Measurements from ENCODE around the gene FAM210B. TPM values are rescaled to one million over a fixed set of nuclear protein-coding genes. Genes with fewer than 3 reads are reported as not detected.

Gene FAM210B
- total RNA-seq, 1 experiment from 2014 or later: 37.9 TPM

DNA sequence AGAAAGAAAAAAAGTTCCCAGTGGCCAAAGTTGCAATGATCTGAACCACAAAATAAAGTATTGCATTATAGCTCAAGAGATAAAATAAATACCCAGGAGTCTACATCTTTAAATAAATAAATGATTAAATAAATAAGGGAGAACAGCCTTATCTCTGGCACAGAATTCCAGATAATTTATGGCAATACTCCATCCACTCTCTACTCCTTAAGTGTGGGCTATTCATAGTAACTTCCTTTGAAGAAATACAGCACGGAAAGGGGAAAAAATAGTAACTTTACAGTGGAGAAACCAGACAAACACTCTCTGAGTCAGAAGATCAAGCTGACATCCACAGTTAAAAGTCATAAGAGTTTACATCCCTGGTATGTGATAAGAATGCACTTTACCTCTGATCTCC, 21.6 kb downstream of the FAM210B start:
- POLR2A ChIA-PET (ENCODE audit: unreplicated experiment): no interaction called here
- CTCF ChIA-PET: no interaction called here
- TF ChIP-seq EZH2 (IDR thresholded peaks at IDR 0.05; ENCODE audit: low read length, unreplicated experiment): no peak
- TF ChIP-seq EZH2phosphoT487 (IDR thresholded peaks at IDR 0.05; ENCODE audit: borderline replicate concordance, low read length): no peak
- TF ChIP-seq, protein P1, sequence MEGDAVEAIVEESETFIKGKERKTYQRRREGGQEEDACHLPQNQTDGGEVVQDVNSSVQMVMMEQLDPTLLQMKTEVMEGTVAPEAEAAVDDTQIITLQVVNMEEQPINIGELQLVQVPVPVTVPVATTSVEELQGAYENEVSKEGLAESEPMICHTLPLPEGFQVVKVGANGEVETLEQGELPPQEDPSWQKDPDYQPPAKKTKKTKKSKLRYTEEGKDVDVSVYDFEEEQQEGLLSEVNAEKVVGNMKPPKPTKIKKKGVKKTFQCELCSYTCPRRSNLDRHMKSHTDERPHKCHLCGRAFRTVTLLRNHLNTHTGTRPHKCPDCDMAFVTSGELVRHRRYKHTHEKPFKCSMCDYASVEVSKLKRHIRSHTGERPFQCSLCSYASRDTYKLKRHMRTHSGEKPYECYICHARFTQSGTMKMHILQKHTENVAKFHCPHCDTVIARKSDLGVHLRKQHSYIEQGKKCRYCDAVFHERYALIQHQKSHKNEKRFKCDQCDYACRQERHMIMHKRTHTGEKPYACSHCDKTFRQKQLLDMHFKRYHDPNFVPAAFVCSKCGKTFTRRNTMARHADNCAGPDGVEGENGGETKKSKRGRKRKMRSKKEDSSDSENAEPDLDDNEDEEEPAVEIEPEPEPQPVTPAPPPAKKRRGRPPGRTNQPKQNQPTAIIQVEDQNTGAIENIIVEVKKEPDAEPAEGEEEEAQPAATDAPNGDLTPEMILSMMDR (conservative IDR thresholded peaks at IDR 0.05; ENCODE audit: low read depth, low read length): no peak
- Histone ChIP-seq H3K4me1 (ENCODE audit: insufficient read depth, low read length) (no peaks in the 10 kb centered on the region), H3K9me2 (replicated peaks; ENCODE audit: low read length) (no peaks in the 10 kb centered on the region), H4K20me1 (ENCODE audit: low read length) (peaks cover 39% of the 10 kb centered on the region), H3K36me3 (ENCODE audit: low read depth, low read length) (peaks cover 82% of the 10 kb centered on the region), H3K79me2 (ENCODE audit: low read length) (peaks cover 88% of the 10 kb centered on the region), H3K27ac (ENCODE audit: low read length) (no peak overlapping the region), H3K9me3 (ENCODE audit: low read length) (no peaks in the 10 kb centered on the region), H2AFZ (ENCODE audit: low read length) (no peak overlapping the region), H3K4me2 (ENCODE audit: low read length) (no peak overlapping the region), H3K27me3 (ENCODE audit: low read length) (no peaks in the 10 kb centered on the region), H3K9ac (ENCODE audit: low read length) (no peak overlapping the region), H3F3A (ENCODE audit: low read length, unreplicated experiment) (no peaks in the 10 kb centered on the region), H3K4me3 (ENCODE audit: low read length) (no peak overlapping the region)
- BruUV-seq (replicated peaks): no TSS peak
- intact Hi-C loops (cut with micrococcal nuclease): no loop called here
- DNase-seq (no peak), ATAC-seq (no peak)

DNA sequence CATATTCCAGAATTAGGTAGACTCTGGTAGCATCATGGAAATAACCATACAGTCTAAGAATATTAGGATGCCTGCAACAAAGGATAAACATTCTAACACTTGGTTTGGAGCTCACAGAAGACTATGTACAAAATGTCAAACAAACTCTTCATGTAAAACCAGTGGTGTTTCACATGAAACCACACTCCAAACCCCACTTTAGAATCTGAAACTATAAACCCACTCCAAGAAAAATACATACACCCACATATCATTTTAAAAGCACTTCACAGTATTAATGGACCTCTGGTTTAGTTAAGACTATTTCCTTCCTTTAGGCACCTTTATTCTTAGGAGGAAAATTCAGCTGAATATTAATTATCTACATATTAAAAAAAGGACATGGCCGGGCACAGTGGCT, 22.7 kb downstream of the FAM210B start:
- ChIA-PET POLR2A (ENCODE audit: unreplicated experiment) (no interaction called here), CTCF (no interaction called here)
- ATAC-seq: no peak
- TF ChIP-seq EZH2 (IDR thresholded peaks at IDR 0.05; ENCODE audit: low read length, unreplicated experiment): no peak
- TF ChIP-seq, protein P1 (conservative IDR thresholded peaks at IDR 0.05; ENCODE audit: low read depth, low read length): no peak
- TF ChIP-seq EZH2phosphoT487 (IDR thresholded peaks at IDR 0.05; ENCODE audit: borderline replicate concordance, low read length): no peak
- Histone ChIP-seq H3K4me1 (ENCODE audit: insufficient read depth, low read length) (no peaks in the 10 kb centered on the region), H3K4me2 (ENCODE audit: low read length) (no peak overlapping the region), H3K9ac (ENCODE audit: low read length) (no peak overlapping the region), H4K20me1 (ENCODE audit: low read length) (peaks cover 32% of the 10 kb centered on the region), H3K4me3 (ENCODE audit: low read length) (no peak overlapping the region), H2AFZ (ENCODE audit: low read length) (no peak overlapping the region), H3K79me2 (ENCODE audit: low read length) (peaks cover 87% of the 10 kb centered on the region), H3K27me3 (ENCODE audit: low read length) (no peaks in the 10 kb centered on the region), H3K9me2 (replicated peaks; ENCODE audit: low read length) (no peaks in the 10 kb centered on the region), H3K27ac (ENCODE audit: low read length) (no peak overlapping the region), H3K9me3 (ENCODE audit: low read length) (no peaks in the 10 kb centered on the region), H3F3A (ENCODE audit: low read length, unreplicated experiment) (no peaks in the 10 kb centered on the region), H3K36me3 (ENCODE audit: low read depth, low read length) (peaks cover 80% of the 10 kb centered on the region)
- DNase-seq: no peak
- no TSS peak for BruUV-seq (replicated peaks)
- intact Hi-C loops (cut with micrococcal nuclease): no loop called here

DNA sequence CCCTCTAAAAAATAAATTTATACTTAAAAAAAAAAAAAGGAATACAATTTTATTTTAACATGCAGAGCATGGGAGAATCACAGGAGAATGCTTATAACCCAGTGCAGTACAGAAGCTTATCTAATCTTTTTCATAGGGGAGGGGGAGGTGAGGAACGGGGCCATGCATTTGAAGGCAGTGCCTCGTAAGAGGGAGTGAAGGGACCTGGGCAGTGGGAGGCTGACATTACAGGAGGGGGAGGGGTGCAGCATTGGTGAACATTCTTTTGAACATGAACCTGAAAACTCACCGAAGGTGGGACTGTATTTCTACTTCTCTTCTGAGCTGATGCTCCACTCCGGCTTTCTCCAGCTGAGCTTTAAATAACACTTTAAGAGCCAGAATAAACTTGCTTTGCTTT, 23.9 kb downstream of the FAM210B start:
- H3K9me3 ChIP-seq (ENCODE audit: low read length): no peaks in the 10 kb centered on the region
- H3F3A ChIP-seq (ENCODE audit: low read length, unreplicated experiment): no peaks in the 10 kb centered on the region
- TF ChIP-seq EZH2phosphoT487 (IDR thresholded peaks at IDR 0.05; ENCODE audit: borderline replicate concordance, low read length): no peak
- TF ChIP-seq, protein P1 (conservative IDR thresholded peaks at IDR 0.05; ENCODE audit: low read depth, low read length): no peak
- TF ChIP-seq EZH2 (IDR thresholded peaks at IDR 0.05; ENCODE audit: low read length, unreplicated experiment): no peak
- no peak overlapping the region for H3K27ac ChIP-seq (ENCODE audit: low read length)
- no peak overlapping the region for H2AFZ ChIP-seq (ENCODE audit: low read length)
- no peaks in the 10 kb centered on the region for H3K9me2 ChIP-seq (replicated peaks; ENCODE audit: low read length)
- H3K79me2 ChIP-seq (ENCODE audit: low read length): peaks cover 87% of the 10 kb centered on the region
- H3K4me2 ChIP-seq (ENCODE audit: low read length): no peak overlapping the region
- DNase-seq (no peak), ATAC-seq (no peak)
- H3K36me3 ChIP-seq (ENCODE audit: low read depth, low read length): peaks cover 81% of the 10 kb centered on the region
- no peak overlapping the region for H3K4me3 ChIP-seq (ENCODE audit: low read length)
- H3K4me1 ChIP-seq (ENCODE audit: insufficient read depth, low read length): no peaks in the 10 kb centered on the region
- H3K27me3 ChIP-seq (ENCODE audit: low read length): no peaks in the 10 kb centered on the region
- ChIA-PET POLR2A (ENCODE audit: unreplicated experiment) (no interaction called here), CTCF (no interaction called here)
- intact Hi-C loops (cut with micrococcal nuclease): no loop called here
- peaks cover 32% of the 10 kb centered on the region for H4K20me1 ChIP-seq (ENCODE audit: low read length)
- BruUV-seq (replicated peaks): no TSS peak
- no peak overlapping the region for H3K9ac ChIP-seq (ENCODE audit: low read length)
